Endodermal cell (in vitro differentiated cells): ENCODE results near the gene ENTR1. TPM values are rescaled to one million over a fixed set of nuclear protein-coding genes. Genes with fewer than 3 reads are reported as not detected.

Experiments
- DNase-seq: peaks from one replicate; pipeline ENCODE4 v3.0.0-alpha.2; 2017
- H3K27ac ChIP-seq: 2 replicates; pipeline ENCODE4 v1.5.1; 2013; ENCODE audit warnings: mild to moderate bottlenecking, low read depth, low read length, moderate library complexity
- H3K27me3 ChIP-seq: 2 replicates; pipeline ENCODE4 v1.6.1; 2013; ENCODE audit warnings: mild to moderate bottlenecking, low read length, moderate library complexity; ENCODE audit not compliant: insufficient read depth, control insufficient read depth, poor library complexity, severe bottlenecking
- H3K36me3 ChIP-seq: 2 replicates; pipeline ENCODE4 v1.7.0; 2013; ENCODE audit warnings: mild to moderate bottlenecking, low read length, moderate library complexity; ENCODE audit not compliant: control insufficient read depth, insufficient read depth
- H3K4me1 ChIP-seq: one replicate; pipeline ENCODE4 v1.7.0; 2013; ENCODE audit warnings: low read length; ENCODE audit not compliant: control insufficient read depth, insufficient read depth
- H3K4me3 ChIP-seq: 2 replicates; pipeline ENCODE4 v1.5.1; 2013; ENCODE audit warnings: mild to moderate bottlenecking, low read length, moderate library complexity
- H3K9ac ChIP-seq: 2 replicates; pipeline ENCODE4 v1.6.1; 2013; ENCODE audit warnings: mild to moderate bottlenecking, low read length, moderate library complexity; ENCODE audit not compliant: poor library complexity, severe bottlenecking; ENCODE audit errors: extremely low read depth
- H3K9me3 ChIP-seq: 2 replicates; pipeline ENCODE4 v1.6.1; 2013; ENCODE audit warnings: mild to moderate bottlenecking, low read length, moderate library complexity; ENCODE audit not compliant: control insufficient read depth
- H3K27ac Mint-ChIP-seq: 2 replicates; pipeline ENCODE4 v1.8.0; 2020; ENCODE audit warnings: mixed read lengths
- H3K27me3 Mint-ChIP-seq: 2 replicates; pipeline ENCODE4 v1.8.0; 2021; ENCODE audit warnings: mild to moderate bottlenecking, mixed read lengths; ENCODE audit not compliant: insufficient read depth
- H3K36me3 Mint-ChIP-seq: 2 replicates; pipeline ENCODE4 v1.8.0; 2020; ENCODE audit warnings: low read depth, mixed read lengths
- H3K4me1 Mint-ChIP-seq: 2 replicates; pipeline ENCODE4 v1.8.0; 2020; ENCODE audit warnings: mixed read lengths
- H3K4me3 Mint-ChIP-seq: 2 replicates; pipeline ENCODE4 v1.8.0; 2020; ENCODE audit warnings: mild to moderate bottlenecking, moderate library complexity, mixed read lengths
- H3K9me3 Mint-ChIP-seq: 2 replicates; pipeline ENCODE4 v1.8.0; 2020; ENCODE audit warnings: mild to moderate bottlenecking, mixed read lengths
- WGBS, 2 experiments: methylation state at CpG; one replicate each; pipeline versions ENCODE4 v1.1.5 to v1.1.7; 2013; ENCODE audit warnings: missing lambda C conversion rate in 2 of 2, mixed read lengths in 1 of 2; ENCODE audit not compliant: insufficient coverage in 1 of 2, insufficient read length in 1 of 2; 5-methylcytosine and 5-hydroxymethylcytosine counted together
- total RNA-seq, 2 donors: library from RNA; stranded (reverse); fragmentation: NEBNext Ultra II Directional in 1 of 2; extraction: Animal tissue kit (Norgen Biotek cat#: 25700) in 1 of 2; gene quantifications; 2 replicates in 1 of 2; 3 replicates in 1 of 2; pipeline ENCODE4 v1.2.1, GENCODE V29; 2021
- TF ChIP-seq, protein P1 (sequence below): fragments of 200-600 bp; sonication (generic); conservative IDR thresholded peaks from 2 replicates; pipeline ENCODE4 v1.5.0; 2021; ENCODE audit warnings: antibody characterized with exemption, mild to moderate bottlenecking

The ENTR1 gene
- total RNA-seq, 2 donors from 2014 or later = 76.6 to 83.1 TPM

DNA sequence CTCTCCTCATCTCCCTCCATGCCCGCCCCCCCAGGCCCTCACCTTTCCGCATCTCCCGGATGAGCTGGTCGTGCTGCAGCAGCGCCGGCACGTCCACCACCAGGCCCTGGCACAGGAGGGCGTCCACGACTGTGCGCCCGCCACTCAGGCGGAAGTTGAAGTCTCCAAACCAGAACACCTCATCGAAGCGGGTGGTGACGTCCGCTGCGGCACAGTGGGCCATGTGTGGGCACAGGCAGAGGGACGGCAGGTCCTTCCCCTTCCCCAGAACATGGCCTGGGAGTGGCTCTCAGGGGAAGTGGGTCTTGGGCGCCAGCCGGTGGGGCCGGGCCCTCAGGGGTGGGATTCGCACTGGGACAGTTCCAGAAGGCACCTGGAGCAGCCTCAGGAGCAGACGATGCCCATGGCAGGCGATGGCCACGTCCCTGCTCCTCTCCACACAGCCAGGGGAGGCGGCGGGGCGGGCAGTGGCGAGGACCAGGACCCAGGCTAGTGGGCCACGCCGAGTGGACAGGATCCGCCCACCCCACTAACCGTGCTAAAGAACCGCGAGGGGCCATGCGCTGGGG, 21.5 kb upstream of the ENTR1 start:
- Mint-ChIP-seq H3K27ac (no peak overlapping the region), H3K36me3 (peaks cover 23% of the 10 kb centered on the region), H3K9me3 (no peaks in the 10 kb centered on the region), H3K4me1 (peaks cover 6% of the 10 kb centered on the region), H3K27me3 (no peaks in the 10 kb centered on the region), H3K4me3 (no peak overlapping the region)
- TF ChIP-seq, protein P1, sequence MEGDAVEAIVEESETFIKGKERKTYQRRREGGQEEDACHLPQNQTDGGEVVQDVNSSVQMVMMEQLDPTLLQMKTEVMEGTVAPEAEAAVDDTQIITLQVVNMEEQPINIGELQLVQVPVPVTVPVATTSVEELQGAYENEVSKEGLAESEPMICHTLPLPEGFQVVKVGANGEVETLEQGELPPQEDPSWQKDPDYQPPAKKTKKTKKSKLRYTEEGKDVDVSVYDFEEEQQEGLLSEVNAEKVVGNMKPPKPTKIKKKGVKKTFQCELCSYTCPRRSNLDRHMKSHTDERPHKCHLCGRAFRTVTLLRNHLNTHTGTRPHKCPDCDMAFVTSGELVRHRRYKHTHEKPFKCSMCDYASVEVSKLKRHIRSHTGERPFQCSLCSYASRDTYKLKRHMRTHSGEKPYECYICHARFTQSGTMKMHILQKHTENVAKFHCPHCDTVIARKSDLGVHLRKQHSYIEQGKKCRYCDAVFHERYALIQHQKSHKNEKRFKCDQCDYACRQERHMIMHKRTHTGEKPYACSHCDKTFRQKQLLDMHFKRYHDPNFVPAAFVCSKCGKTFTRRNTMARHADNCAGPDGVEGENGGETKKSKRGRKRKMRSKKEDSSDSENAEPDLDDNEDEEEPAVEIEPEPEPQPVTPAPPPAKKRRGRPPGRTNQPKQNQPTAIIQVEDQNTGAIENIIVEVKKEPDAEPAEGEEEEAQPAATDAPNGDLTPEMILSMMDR = no peak
- peaks cover 19% of the 10 kb centered on the region for H3K36me3 ChIP-seq
- no peak overlapping the region for H3K9ac ChIP-seq
- no peak for DNase-seq
- no peaks in the 10 kb centered on the region for H3K27me3 ChIP-seq
- H3K4me3 ChIP-seq = no peak overlapping the region
- WGBS, 2 experiments = 95 to 96% methylated on average over 22 to 35 of the region's 36 CpGs
- no peak overlapping the region for H3K27ac ChIP-seq
- no peaks in the 10 kb centered on the region for H3K9me3 ChIP-seq
- H3K4me1 ChIP-seq = no peaks in the 10 kb centered on the region

DNA sequence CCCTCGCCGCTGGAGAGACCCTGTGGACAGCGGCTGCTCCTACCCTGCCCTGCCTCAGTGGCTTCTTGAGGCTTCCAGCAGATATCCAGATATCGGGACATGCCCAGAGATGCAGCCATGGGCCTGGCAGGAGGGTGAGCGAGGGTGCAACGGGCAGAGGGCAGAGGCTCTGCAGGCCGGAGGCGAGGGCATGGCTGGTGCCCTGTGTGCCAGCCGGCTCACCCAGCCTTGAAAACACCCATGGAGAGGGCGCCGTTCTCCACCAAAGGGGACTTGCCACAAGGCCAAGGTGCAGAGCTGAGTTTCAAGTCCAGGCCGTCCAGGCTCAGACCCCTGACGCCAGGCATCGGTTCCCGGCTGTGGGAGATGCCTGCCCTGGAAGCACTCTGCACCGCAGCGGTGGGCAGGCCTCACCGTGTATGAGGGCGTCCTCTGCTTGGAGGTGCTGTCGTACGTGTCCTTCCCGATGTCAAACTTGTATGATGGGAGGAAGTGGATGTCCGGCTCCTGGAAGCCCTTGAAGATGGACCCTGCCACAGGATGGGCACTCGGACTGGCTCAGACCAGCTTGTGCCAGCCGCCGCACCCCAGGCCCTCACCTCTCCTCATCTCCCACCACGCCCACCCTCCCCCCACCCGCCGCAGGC, 20.3 kb upstream of the ENTR1 start:
- H3K27me3 Mint-ChIP-seq = no peaks in the 10 kb centered on the region
- TF ChIP-seq, protein P1 = no peak
- peaks cover 17% of the 10 kb centered on the region for H3K36me3 ChIP-seq
- no peaks in the 10 kb centered on the region for H3K27me3 ChIP-seq
- peaks cover 29% of the 10 kb centered on the region for H3K36me3 Mint-ChIP-seq
- WGBS, 2 experiments = 95 to 98% methylated on average over 11 to 24 of the region's 29 CpGs
- no peak for DNase-seq
- H3K9ac ChIP-seq = no peak overlapping the region
- no peak overlapping the region for H3K27ac ChIP-seq
- no peak overlapping the region for H3K4me3 Mint-ChIP-seq
- no peak overlapping the region for H3K27ac Mint-ChIP-seq
- H3K4me1 Mint-ChIP-seq = no peaks in the 10 kb centered on the region
- no peaks in the 10 kb centered on the region for H3K4me1 ChIP-seq
- H3K9me3 Mint-ChIP-seq = no peaks in the 10 kb centered on the region
- H3K9me3 ChIP-seq = no peaks in the 10 kb centered on the region
- H3K4me3 ChIP-seq = no peak overlapping the region

DNA sequence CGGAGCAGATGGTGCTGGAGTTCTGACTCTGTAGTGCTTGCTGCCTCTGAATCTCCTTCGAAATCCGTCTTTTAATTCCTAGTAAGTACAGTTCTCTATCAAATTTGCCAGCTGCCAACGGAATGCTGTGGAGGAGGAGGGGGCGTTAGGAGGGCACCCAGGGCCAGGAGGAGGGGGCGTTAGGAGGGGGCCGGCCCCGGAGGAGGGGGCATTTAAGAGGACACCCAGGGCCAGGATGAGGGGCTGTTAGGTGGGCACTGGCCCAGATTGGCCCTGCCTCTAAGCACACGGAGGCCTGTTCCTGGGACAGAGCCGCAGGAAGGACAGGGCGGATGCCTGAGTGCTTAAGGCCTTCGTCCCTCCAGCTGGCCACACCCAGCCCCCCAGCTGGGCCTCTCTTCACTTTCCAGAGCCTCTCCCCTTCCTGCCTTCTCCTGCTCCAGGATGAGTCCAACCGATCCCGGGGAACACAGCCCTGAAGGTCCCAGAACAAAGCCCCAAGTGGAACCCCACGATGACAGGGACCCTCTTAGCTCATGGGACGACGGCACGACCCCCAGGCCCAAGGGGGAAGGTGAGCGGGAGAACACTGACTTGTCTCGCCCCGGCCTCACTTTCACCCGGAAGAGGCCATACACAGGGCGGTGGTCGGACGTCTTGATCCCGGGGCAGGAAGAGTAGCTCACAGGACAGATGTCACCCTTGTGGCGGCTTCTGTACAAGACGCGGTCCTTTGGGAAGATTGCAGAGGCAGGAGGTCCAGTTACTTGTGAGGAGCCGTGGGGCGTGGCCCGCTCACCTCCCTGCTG, 19.5 kb upstream of the ENTR1 start:
- Mint-ChIP-seq H3K27me3 (no peaks in the 10 kb centered on the region), H3K4me3 (no peak overlapping the region), H3K36me3 (peaks cover 26% of the 10 kb centered on the region), H3K27ac (no peak overlapping the region), H3K9me3 (no peaks in the 10 kb centered on the region), H3K4me1 (no peaks in the 10 kb centered on the region)
- TF ChIP-seq, protein P1 = peak; percentile 12
- no peak overlapping the region for H3K27ac ChIP-seq
- H3K9ac ChIP-seq = no peak overlapping the region
- DNase-seq = no peak
- H3K4me1 ChIP-seq = no peaks in the 10 kb centered on the region
- H3K27me3 ChIP-seq = no peaks in the 10 kb centered on the region
- peaks cover 13% of the 10 kb centered on the region for H3K36me3 ChIP-seq
- H3K9me3 ChIP-seq = no peaks in the 10 kb centered on the region
- 94 to 95% methylated on average over 28 to 32 of the region's 32 CpGs for WGBS, 2 experiments
- no peak overlapping the region for H3K4me3 ChIP-seq
